GM13976 (cell line): ENCODE results near the gene FOXI1.
"Not testable (repeated sequence)": the region's sequence is repeated elsewhere in the genome, so short reads cannot be mapped to it uniquely, and the experiment has no call there.

ENCODE experiments used
- DNase-seq: peaks from one replicate; pipeline ENCODE4 v3.0.0; 2012; ENCODE audit warnings: low spot score
- CTCF ChIP-seq: IDR thresholded peaks from 2 replicates; pipeline ENCODE4 v1.5.1; 2012; ENCODE audit warnings: borderline replicate concordance, mild to moderate bottlenecking; ENCODE audit not compliant: insufficient read depth; ENCODE audit errors: extremely low read depth, missing control alignments, control extremely low read depth
- in situ Hi-C: fragments of 300-500 bp; cut with MboI; formaldehyde crosslinking; loops from one replicate; pipeline ENCODE4 v1.12.0; 2022; ENCODE audit warnings: low sequenced_read_pairs, mixed read lengths, inconsistent platforms; ENCODE audit not compliant: unreplicated experiment

The FOXI1 gene

DNA sequence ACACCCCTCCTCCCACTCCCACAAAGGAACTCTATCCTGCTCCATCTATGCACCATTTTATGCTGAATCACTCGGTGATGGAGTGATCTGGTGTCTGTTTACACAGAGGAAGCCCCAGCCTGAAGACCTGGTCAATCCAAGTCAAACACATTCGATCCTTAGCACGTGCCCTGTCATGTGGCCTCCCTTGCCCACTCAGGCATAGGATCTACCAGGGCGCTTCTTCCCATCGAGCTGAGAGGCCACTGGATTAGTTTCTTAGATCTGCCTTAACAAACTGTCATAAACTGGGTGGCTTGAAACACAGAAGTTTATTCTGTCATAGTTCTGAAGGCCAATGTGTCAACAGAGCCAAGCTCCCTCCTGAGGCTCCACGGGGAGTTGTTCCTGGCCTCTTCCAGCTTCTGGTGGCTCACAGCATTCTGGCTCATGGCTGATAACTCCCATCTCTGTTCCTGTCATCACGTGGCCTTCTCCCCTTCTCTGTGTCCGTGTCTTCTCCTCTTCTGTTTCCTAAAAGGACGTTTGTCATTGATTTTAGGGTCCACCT is 34.2 kb downstream of the FOXI1 start:
- no peak for DNase-seq
- in situ Hi-C loops = no loop called here
- no peak for TF ChIP-seq CTCF

DNA sequence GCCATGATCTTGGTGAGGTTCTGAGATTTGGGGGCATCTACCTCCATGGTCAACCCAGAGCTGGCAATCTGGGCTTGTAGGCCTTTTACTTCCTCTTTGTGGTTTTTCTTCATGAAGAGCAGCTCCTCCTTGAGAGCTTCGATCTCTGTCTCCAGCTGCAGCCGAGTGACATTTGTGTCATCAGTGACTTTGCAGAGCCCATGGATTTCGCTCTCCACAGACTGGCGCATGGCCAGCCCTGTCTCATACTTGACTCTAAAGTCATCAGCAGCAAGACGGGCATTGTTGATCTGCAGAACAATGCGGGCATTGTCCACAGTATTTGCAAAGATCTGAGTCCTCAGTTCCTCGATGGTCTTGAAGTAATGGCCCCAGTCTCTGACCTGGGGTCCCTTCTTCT is 35.5 kb downstream of the FOXI1 start:
- DNase-seq, in situ Hi-C loops: not testable (repeated sequence)

GRCh38 chr5:170141636-170142035 is 35.9 kb downstream of the FOXI1 start:
- TF ChIP-seq CTCF = no peak
- no peak for DNase-seq
- in situ Hi-C loops = no loop called here

DNA sequence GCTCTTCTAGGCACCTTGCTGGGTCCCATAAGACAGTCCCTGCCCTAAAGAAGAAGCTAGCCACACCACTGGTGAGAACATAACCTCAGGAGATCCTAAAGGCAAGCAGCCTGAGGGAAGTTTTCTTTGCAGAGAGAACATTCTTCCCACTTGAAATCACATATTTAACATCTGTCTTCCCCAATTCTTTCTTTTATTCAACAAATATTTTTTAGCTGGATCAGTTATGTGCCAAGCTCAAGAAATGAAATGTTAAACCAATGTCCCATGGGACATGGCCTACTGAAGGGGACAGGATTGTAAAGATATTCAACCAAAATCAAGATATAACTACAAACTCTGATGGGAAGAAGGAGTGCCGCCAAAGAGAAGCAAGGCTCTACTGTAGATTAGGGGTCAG is 36.5 kb downstream of the FOXI1 start:
- no peak for TF ChIP-seq CTCF
- in situ Hi-C loops = no loop called here
- no peak for DNase-seq

DNA sequence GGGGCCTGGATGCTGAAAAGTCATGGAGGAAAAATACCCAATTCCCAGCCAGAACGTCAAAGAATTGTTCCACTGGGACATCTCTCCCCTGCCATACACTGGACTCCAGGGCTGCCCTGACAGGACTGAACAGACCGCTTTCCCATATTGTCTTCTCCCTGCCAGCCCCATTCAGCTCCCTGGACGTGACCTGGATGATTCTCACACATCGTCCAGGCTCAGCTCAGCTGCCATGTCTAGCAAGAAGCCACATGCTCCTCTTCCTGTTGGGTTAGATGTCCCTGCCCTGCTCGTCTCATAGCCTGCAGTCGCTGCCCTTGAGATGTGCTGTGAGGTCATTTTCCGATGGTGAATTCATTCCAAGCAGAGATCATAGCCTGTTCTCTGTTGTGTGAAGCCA is 37.4 kb downstream of the FOXI1 start:
- no peak for DNase-seq
- in situ Hi-C loops = no loop called here
- TF ChIP-seq CTCF = no peak

DNA sequence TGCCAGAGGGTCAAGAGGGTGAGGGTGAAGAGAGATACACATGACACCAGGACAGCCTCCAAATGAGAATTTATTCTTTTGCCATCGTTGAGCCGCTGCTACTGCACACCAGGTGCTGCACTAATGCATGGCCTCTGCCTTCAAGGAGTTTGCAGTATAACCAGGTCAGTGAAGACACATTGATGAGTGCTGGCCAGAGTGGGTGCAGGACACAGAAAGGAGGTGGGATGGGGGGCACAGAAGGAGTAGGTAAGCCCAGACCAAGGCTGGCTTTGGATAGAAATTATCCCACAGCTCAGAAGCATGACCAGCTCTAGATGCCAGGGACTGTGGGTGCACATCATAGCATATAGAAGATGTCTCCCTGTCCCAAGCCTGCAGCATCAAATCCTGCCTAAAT is 38.0 kb downstream of the FOXI1 start:
- in situ Hi-C loops = no loop called here
- no peak for TF ChIP-seq CTCF
- no peak for DNase-seq

DNA sequence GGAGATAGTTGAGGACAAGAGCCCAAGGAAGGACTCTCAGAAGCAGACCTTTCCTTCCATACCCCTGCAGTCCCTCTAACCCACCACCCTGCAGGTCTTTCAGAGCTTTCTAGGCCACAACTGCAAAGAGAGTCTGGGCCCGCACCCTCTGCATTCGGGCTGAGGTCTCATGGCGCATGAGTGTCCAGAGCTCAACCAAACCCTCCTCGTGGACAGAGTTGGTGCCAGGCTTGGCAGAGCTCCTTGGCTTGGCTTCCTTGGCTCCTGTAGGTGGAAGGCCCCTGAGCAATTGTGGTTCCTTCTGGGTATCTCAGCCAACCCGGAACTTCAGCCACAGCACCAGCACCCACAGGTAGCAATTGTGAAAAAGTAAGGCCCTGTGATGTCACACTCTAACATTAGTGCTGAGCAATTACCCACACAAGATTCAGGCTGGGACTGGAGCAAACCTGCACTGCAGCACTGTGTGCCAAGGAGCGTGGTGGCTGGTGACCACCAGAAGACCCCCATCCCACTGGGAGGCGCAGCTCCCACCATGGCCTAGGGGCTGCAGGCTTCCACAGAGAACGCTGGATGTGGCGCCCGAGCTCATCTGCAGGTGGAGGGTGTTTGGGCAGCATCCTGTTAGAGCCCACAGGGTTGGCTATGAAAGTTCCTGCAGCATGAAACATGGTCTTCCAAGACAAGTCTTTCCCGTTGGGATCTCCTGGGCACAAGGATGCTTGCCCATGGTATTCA is 38.8 kb downstream of the FOXI1 start:
- in situ Hi-C loops = no loop called here
- TF ChIP-seq CTCF = no peak
- no peak for DNase-seq
